ENCODE results near the gene LDB2. TPM values are rescaled to one million over a fixed set of nuclear protein-coding genes. Genes with fewer than 3 reads are reported as not detected.

Gene LDB2
- total and polyA plus RNA-seq, 2 donors (not counting 1 experiment from before 2014, with no cell fraction given), result 41.6 to 78.3 TPM

DNA sequence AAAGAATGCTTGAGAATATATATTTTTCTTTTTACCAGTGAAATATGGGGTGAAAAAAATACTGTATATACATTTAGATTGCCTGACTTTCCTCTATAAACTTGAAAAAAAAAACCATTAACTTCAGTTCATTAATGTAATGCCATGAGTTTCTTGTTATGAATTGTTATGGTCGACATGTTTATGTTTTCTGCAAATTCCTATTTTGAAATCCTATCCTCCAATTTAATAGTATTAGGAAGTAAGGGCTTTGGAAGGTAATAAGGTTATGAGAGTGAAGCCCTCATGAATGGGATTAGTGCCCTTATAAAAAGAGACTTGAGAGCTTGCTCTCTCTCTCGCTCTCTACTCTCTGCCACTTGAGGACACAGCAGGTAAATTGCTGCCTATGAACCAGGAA, 211.4 kb downstream of the LDB2 start:
- Histone ChIP-seq H3K4me1 (ENCODE audit: control insufficient read depth, extremely low read depth, insufficient read depth, low read length) (peaks cover 14% of the 10 kb centered on the region), H3K4me2 (ENCODE audit: extremely low read depth, insufficient read depth, low read length) (no peak overlapping the region), H3K27ac (ENCODE audit: insufficient read depth, low read length) (peak overlapping the region; percentile 77), H3K9me3 (ENCODE audit: control insufficient read depth, insufficient read depth, low read depth, low read length) (no peaks in the 10 kb centered on the region), H4K20me1 (ENCODE audit: control insufficient read depth, extremely low read depth, insufficient read depth, low read length) (no peaks in the 10 kb centered on the region), H3K79me2 (ENCODE audit: control insufficient read depth, insufficient read depth, low read length) (no peaks in the 10 kb centered on the region), H3K4me3 (replicated peaks in 1 of 4; ENCODE audit: control extremely low read depth in 1 of 4, insufficient read depth in 1 of 4, low read depth in 3 of 4, low read length in 4 of 4) (no peak overlapping the region), H3K36me3 (ENCODE audit: control insufficient read depth, insufficient read depth, low read length) (no peaks in the 10 kb centered on the region), H3K27me3 (ENCODE audit: control insufficient read depth, insufficient read depth, low read length) (no peaks in the 10 kb centered on the region), H2AFZ (ENCODE audit: low read length) (no peak overlapping the region), H3K9ac (ENCODE audit: insufficient read depth, low read length) (no peak overlapping the region)
- DNase-seq (ENCODE audit: low read depth in 2 of 2), result peak in 1 of 2 donors; percentile 51
- no peak for TF ChIP-seq CTCF (conservative IDR thresholded peaks at IDR 0.05 in 1 of 2, IDR thresholded peaks at IDR 0.05 in 1 of 2; ENCODE audit: low read depth in 1 of 2, low read length in 2 of 2)
- TF ChIP-seq EZH2 (IDR thresholded peaks at IDR 0.05; ENCODE audit: low read length, missing control alignments), result no peak

- H3K4me1 ChIP-seq (ENCODE audit: control insufficient read depth, extremely low read depth, insufficient read depth, low read length), result peaks cover 14% of the 10 kb centered on the region
- H3K4me3 ChIP-seq (replicated peaks in 1 of 4; ENCODE audit: control extremely low read depth in 1 of 4, insufficient read depth in 1 of 4, low read depth in 3 of 4, low read length in 4 of 4), result no peak overlapping the region
- H4K20me1 ChIP-seq (ENCODE audit: control insufficient read depth, extremely low read depth, insufficient read depth, low read length), result no peaks in the 10 kb centered on the region
- no peaks in the 10 kb centered on the region for H3K27me3 ChIP-seq (ENCODE audit: control insufficient read depth, insufficient read depth, low read length)
- no peaks in the 10 kb centered on the region for H3K9me3 ChIP-seq (ENCODE audit: control insufficient read depth, insufficient read depth, low read depth, low read length)
- peak overlapping the region; percentile 33 for H3K9ac ChIP-seq (ENCODE audit: insufficient read depth, low read length)
- H2AFZ ChIP-seq (ENCODE audit: low read length), result no peak overlapping the region
- TF ChIP-seq EZH2 (IDR thresholded peaks at IDR 0.05; ENCODE audit: low read length, missing control alignments) (no peak), CTCF (conservative IDR thresholded peaks at IDR 0.05 in 1 of 2, IDR thresholded peaks at IDR 0.05 in 1 of 2; ENCODE audit: low read depth in 1 of 2, low read length in 2 of 2) (no peak)
- H3K4me2 ChIP-seq (ENCODE audit: extremely low read depth, insufficient read depth, low read length), result peak overlapping the region; percentile 52
- DNase-seq (ENCODE audit: low read depth in 2 of 2), result peak; percentile 90 to 98
- H3K36me3 ChIP-seq (ENCODE audit: control insufficient read depth, insufficient read depth, low read length), result no peaks in the 10 kb centered on the region
- H3K27ac ChIP-seq (ENCODE audit: insufficient read depth, low read length), result peak overlapping the region; percentile 77
- no peaks in the 10 kb centered on the region for H3K79me2 ChIP-seq (ENCODE audit: control insufficient read depth, insufficient read depth, low read length)
These were observed 212.2 kb downstream of the LDB2 start for GRCh38 chr4:16686195-16686594.

GRCh38 chr4:16685536-16685935, 212.9 kb downstream of the LDB2 start:
- no peaks in the 10 kb centered on the region for H4K20me1 ChIP-seq (ENCODE audit: control insufficient read depth, extremely low read depth, insufficient read depth, low read length)
- no peak overlapping the region for H3K4me3 ChIP-seq (replicated peaks in 1 of 4; ENCODE audit: control extremely low read depth in 1 of 4, insufficient read depth in 1 of 4, low read depth in 3 of 4, low read length in 4 of 4)
- H3K27me3 ChIP-seq (ENCODE audit: control insufficient read depth, insufficient read depth, low read length), result no peaks in the 10 kb centered on the region
- H3K4me2 ChIP-seq (ENCODE audit: extremely low read depth, insufficient read depth, low read length), result peak overlapping the region; percentile 52
- no peaks in the 10 kb centered on the region for H3K36me3 ChIP-seq (ENCODE audit: control insufficient read depth, insufficient read depth, low read length)
- H3K9me3 ChIP-seq (ENCODE audit: control insufficient read depth, insufficient read depth, low read depth, low read length), result no peaks in the 10 kb centered on the region
- no peaks in the 10 kb centered on the region for H3K79me2 ChIP-seq (ENCODE audit: control insufficient read depth, insufficient read depth, low read length)
- H3K27ac ChIP-seq (ENCODE audit: insufficient read depth, low read length), result peak overlapping the region; percentile 76
- peaks cover 14% of the 10 kb centered on the region for H3K4me1 ChIP-seq (ENCODE audit: control insufficient read depth, extremely low read depth, insufficient read depth, low read length)
- H3K9ac ChIP-seq (ENCODE audit: insufficient read depth, low read length), result no peak overlapping the region
- no peak for TF ChIP-seq EZH2 (IDR thresholded peaks at IDR 0.05; ENCODE audit: low read length, missing control alignments)
- TF ChIP-seq CTCF (conservative IDR thresholded peaks at IDR 0.05 in 1 of 2, IDR thresholded peaks at IDR 0.05 in 1 of 2; ENCODE audit: low read depth in 1 of 2, low read length in 2 of 2), result no peak
- H2AFZ ChIP-seq (ENCODE audit: low read length), result no peak overlapping the region
- DNase-seq (ENCODE audit: low read depth in 2 of 2), result peak in 1 of 2 donors; percentile 83
